ENCODE measurements around the gene USP44.

The USP44 gene

GRCh38 chr12:95548056-95548538 lies 3.2 kb downstream of the USP44 start:
- no peak overlapping the region for H3K9ac ChIP-seq (ENCODE audit: low read length)
- H3K27ac ChIP-seq (ENCODE audit: low read length) = no peak overlapping the region
- peaks cover 7% of the 10 kb centered on the region for H3K9me3 ChIP-seq (ENCODE audit: insufficient read depth, low read length)
- no peaks in the 10 kb centered on the region for H3K79me2 ChIP-seq (ENCODE audit: low read length)
- H3K36me3 ChIP-seq (replicated peaks; ENCODE audit: low read depth, low read length) = no peaks in the 10 kb centered on the region
- peak overlapping the region; percentile 63 for H3K4me3 ChIP-seq (ENCODE audit: low read length)
- peak overlapping the region; percentile 32; the same call in 1 of the 2 replicates for H3K4me2 ChIP-seq (ENCODE audit: low read length)
- H3K4me1 ChIP-seq (ENCODE audit: low read length) = peaks cover 11% of the 10 kb centered on the region; the same call in 1 of the 2 replicates
- no peaks in the 10 kb centered on the region for H4K20me1 ChIP-seq (ENCODE audit: insufficient read depth, low read length)
- H3K27me3 ChIP-seq (ENCODE audit: low read depth, low read length) = no peaks in the 10 kb centered on the region
- H2AFZ ChIP-seq (ENCODE audit: low read depth, low read length) = no peak overlapping the region
- TF ChIP-seq, protein P1, sequence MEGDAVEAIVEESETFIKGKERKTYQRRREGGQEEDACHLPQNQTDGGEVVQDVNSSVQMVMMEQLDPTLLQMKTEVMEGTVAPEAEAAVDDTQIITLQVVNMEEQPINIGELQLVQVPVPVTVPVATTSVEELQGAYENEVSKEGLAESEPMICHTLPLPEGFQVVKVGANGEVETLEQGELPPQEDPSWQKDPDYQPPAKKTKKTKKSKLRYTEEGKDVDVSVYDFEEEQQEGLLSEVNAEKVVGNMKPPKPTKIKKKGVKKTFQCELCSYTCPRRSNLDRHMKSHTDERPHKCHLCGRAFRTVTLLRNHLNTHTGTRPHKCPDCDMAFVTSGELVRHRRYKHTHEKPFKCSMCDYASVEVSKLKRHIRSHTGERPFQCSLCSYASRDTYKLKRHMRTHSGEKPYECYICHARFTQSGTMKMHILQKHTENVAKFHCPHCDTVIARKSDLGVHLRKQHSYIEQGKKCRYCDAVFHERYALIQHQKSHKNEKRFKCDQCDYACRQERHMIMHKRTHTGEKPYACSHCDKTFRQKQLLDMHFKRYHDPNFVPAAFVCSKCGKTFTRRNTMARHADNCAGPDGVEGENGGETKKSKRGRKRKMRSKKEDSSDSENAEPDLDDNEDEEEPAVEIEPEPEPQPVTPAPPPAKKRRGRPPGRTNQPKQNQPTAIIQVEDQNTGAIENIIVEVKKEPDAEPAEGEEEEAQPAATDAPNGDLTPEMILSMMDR (IDR thresholded peaks at IDR 0.05; ENCODE audit: low read depth, low read length) = no peak
- TF ChIP-seq EZH2phosphoT487 (IDR thresholded peaks at IDR 0.05; ENCODE audit: low read depth) = no peak

DNA sequence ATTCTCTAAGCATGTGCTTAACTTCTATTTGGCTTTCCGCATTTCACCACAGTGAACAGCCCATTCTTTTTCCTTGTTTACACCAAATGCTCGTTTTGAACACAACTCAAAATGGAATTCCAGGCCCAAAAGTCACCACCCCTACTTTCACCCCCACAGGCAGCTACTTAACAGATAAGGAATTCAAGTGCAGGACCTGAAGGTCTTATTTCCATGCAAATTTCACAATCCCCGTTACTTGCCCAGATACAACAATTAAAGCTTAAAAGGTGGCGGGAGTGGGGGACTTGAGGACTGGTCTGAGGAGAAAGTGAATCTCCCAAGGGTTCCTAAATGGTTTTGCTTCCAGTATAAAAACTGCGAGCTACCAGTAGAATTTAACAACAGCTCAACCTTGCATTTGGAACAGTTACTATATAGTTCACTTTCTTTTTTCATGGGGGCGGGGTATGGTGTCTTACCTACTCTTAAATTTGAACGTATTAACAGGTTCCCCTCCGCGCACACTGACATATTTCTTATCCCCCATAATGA lies 3.7 kb downstream of the USP44 start:
- no peaks in the 10 kb centered on the region for H3K36me3 ChIP-seq (replicated peaks; ENCODE audit: low read depth, low read length)
- peaks cover 11% of the 10 kb centered on the region; the same call in 1 of the 2 replicates for H3K4me1 ChIP-seq (ENCODE audit: low read length)
- H2AFZ ChIP-seq (ENCODE audit: low read depth, low read length) = no peak overlapping the region
- TF ChIP-seq, protein P1 (IDR thresholded peaks at IDR 0.05; ENCODE audit: low read depth, low read length) = no peak
- TF ChIP-seq EZH2phosphoT487 (IDR thresholded peaks at IDR 0.05; ENCODE audit: low read depth) = no peak
- no peak overlapping the region for H3K27ac ChIP-seq (ENCODE audit: low read length)
- H3K27me3 ChIP-seq (ENCODE audit: low read depth, low read length) = no peaks in the 10 kb centered on the region
- H4K20me1 ChIP-seq (ENCODE audit: insufficient read depth, low read length) = no peaks in the 10 kb centered on the region
- no peak overlapping the region for H3K9ac ChIP-seq (ENCODE audit: low read length)
- H3K4me2 ChIP-seq (ENCODE audit: low read length) = peak overlapping the region; percentile 32; the same call in 1 of the 2 replicates
- H3K4me3 ChIP-seq (ENCODE audit: low read length) = peak overlapping the region; percentile 63; the same call in 1 of the 2 replicates
- peaks cover 7% of the 10 kb centered on the region for H3K9me3 ChIP-seq (ENCODE audit: insufficient read depth, low read length)
- H3K79me2 ChIP-seq (ENCODE audit: low read length) = no peaks in the 10 kb centered on the region

DNA sequence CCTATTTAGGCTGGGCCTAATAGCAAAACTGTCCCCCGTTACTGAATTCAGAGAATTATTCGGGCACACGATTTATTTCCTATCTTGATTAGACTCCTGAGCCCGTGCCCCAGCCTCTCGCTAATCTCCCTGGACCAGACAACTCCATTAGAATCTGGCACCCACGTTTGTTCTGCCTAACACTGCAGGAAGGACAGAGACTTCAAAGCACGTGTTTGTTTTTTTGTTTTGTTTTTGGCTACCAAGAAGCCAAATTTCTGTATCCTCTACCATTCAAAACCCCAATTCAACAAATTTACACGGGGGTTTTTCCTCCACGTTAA lies 4.8 kb downstream of the USP44 start:
- Histone ChIP-seq H3K27ac (ENCODE audit: low read length) (no peak overlapping the region), H3K79me2 (ENCODE audit: low read length) (no peaks in the 10 kb centered on the region), H3K9me3 (ENCODE audit: insufficient read depth, low read length) (peaks cover 7% of the 10 kb centered on the region), H3K4me3 (ENCODE audit: low read length) (no peak overlapping the region), H3K36me3 (replicated peaks; ENCODE audit: low read depth, low read length) (no peaks in the 10 kb centered on the region), H3K4me1 (ENCODE audit: low read length) (peaks cover 6% of the 10 kb centered on the region), H2AFZ (ENCODE audit: low read depth, low read length) (no peak overlapping the region), H3K9ac (ENCODE audit: low read length) (no peak overlapping the region), H3K4me2 (ENCODE audit: low read length) (no peak overlapping the region), H3K27me3 (ENCODE audit: low read depth, low read length) (no peaks in the 10 kb centered on the region), H4K20me1 (ENCODE audit: insufficient read depth, low read length) (no peaks in the 10 kb centered on the region)
- TF ChIP-seq, protein P1 (IDR thresholded peaks at IDR 0.05; ENCODE audit: low read depth, low read length) = no peak
- no peak for TF ChIP-seq EZH2phosphoT487 (IDR thresholded peaks at IDR 0.05; ENCODE audit: low read depth)

GRCh38 chr12:95545731-95546490 lies 5.4 kb downstream of the USP44 start:
- Histone ChIP-seq H3K9ac (ENCODE audit: low read length) (no peak overlapping the region), H3K27me3 (ENCODE audit: low read depth, low read length) (no peaks in the 10 kb centered on the region), H3K4me3 (ENCODE audit: low read length) (no peak overlapping the region), H3K36me3 (replicated peaks; ENCODE audit: low read depth, low read length) (no peaks in the 10 kb centered on the region), H2AFZ (ENCODE audit: low read depth, low read length) (no peak overlapping the region), H3K4me1 (ENCODE audit: low read length) (peaks cover 5% of the 10 kb centered on the region), H3K9me3 (ENCODE audit: insufficient read depth, low read length) (peaks cover 7% of the 10 kb centered on the region), H3K79me2 (ENCODE audit: low read length) (no peaks in the 10 kb centered on the region), H3K27ac (ENCODE audit: low read length) (no peak overlapping the region), H3K4me2 (ENCODE audit: low read length) (no peak overlapping the region), H4K20me1 (ENCODE audit: insufficient read depth, low read length) (no peaks in the 10 kb centered on the region)
- TF ChIP-seq, protein P1 (IDR thresholded peaks at IDR 0.05; ENCODE audit: low read depth, low read length) = no peak
- no peak for TF ChIP-seq EZH2phosphoT487 (IDR thresholded peaks at IDR 0.05; ENCODE audit: low read depth)

Measured in OCI-LY3 (cell line).